Fibroblast of skin of right quadriceps (primary cell): ENCODE measurements around the gene ASRGL1.

Experiments used
- DNase-seq: peaks from one replicate; pipeline ENCODE4 v3.0.0-alpha.2; 2013

Gene ASRGL1

DNA sequence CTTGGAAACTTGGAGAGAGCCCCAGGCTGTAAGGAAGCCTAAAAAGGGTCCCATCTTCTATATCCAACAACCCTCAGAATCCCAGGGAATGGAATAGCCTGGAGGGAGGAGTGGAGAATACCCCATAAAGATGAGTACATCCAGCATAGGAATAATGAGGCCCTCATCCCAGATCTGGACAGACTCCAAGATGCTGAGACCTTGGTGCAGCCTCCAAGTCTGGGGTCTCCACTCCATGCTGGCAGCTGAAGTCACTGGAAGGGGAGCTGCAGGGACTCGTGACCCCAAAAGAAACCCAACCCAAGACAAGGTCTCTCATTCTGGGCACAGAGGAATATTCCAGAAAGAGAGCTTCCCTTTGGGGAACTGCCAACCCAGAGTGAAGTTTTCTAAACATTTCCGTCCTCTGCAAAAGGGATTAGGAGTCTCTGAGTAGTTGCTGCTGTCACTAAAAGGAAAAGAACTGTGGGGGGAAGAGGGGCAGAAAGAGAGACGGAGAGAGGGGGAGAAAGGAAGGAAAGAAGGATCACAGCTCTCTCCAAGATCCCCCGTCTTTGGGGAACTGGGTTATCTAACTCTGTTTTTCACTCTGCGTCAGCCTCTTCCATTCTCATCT lies 82.2 kb downstream of the ASRGL1 start:
- no peak for DNase-seq

DNA sequence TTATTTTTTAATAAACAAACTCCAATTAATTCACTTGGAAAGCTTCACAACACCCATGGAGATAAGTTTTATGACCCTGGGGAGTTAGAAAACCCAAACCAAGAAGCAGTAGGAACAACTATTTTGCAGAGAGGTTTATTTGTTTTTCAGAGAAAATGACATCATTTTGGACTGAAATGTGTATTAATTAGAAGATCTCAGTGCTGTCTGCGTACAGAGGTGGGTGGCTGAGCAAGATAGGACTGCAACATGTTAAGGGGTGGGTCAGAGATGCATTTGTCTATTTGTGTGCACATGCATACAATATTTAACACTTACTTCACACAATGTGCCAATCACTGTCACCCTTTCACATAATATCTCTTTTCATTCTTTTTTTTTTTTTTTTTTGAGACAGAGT lies 82.7 kb downstream of the ASRGL1 start:
- DNase-seq = no peak

DNA sequence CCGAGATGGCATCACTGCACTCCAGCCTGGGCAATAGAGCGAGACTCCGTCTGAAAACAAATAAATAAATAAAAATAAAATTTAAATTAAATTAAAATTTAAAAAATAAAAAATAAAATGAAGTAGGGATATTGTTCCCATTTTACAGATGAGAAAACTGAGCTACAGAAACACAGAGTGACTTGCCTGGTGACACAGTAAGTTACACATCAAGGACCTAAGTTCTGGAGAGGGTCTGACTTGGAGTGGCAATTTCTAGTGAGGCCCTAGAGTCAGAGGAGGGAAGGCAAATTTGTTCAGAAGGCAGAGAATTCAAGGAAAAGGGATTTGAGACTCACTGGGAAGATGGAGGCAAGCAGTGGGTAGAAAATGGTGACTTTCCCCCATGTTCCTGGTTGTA lies 83.6 kb downstream of the ASRGL1 start:
- DNase-seq = no peak

DNA sequence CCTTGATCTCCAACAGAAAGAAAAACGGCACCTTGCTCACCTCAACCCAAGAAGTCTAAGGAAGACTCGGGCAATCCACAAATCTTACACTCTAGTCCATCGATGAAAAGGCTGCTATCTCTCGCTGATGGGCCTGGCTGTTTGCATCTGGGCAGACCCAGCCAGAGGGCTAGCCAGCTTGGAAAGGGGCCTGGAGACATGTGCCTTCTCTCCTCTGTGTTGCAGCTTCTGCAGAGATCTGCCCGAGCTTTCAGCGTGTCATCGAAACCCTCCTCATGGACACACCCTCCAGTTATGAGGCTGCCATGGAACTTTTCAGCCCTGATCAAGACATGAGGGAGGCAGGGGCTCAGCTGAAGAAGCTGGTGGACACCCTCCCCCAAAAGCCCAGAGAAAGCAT lies 84.7 kb downstream of the ASRGL1 start:
- DNase-seq = no peak

DNA sequence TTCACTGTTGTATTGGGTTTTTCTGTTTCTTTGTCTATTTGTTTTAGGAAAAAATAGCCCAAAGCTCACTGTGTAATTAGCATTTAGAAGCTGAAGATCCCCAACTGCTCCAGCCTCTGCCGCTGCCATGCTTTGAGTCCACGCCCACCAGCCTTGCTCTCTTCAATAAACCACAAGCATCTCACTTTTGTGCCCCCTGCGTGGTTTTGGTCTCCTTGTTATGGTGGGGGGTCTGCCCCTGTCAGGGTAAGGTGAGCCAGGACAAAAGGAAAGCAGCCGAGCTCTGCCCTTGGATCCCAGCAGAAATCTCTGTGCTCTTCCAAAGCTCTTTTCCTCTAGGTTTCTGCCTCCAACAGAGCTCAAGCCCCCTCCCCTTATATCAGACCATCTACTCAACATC lies 85.8 kb downstream of the ASRGL1 start:
- no peak for DNase-seq

DNA sequence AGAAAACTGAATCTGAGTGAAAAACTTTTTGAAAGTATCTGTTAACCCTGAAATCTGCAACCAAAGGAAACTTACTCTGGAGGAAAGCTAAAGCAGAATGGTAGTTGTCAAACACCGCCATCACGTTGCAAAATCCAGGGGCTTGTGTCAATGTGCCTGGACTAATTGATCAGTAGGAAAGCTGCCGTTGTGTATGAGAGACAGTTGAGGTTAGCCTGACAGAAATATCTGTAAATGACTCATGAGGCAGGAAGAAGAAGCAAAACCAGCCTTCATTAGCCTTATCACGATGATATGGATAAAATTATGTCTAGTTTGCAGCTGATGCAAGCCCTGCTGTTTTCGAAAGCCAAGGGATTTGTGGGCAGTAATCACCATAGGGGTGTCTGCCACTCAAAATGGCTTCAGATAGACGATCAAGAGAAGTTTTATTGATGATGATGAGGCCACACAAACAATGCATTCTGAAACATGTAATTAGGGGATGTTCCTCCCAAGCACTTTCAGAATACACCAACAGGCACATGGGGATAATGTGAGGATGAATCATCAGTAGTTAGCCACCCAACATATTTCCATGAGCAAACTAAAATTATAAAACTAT lies 90.5 kb downstream of the ASRGL1 start:
- DNase-seq = peak; percentile 78

DNA sequence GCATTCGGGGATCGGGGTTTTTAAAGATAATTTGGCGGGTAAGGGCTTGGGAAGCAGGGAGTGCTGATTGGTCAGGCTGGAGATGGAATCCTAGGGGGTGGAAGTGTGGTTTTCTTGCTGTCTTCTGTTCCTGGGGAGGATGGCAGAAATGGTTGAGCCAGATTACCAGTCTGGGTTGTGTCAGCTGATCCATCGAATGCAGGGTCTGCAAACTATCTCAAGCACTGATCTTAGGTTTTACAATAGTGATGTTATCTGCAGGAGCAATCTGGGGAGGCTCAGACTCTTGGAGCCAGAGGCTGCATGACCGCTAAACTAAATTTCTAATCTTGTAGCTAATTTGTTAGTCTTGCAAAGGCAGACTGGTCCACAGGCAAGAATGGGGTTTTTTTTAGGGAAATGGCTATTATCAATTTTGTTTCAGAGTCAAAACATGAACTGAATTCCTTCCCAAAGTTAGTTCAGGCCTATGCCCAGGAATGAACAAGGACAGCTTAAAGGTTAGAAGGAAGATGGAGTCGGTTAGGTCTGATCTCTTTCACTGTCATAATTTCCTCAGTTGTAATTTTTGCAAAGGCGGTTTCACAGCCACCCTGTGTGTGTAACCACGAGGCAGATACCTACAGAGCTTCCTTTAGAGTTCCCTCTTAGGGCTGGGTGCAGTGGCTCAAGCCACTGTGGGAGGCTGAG lies 91.8 kb downstream of the ASRGL1 start:
- peak; percentile 65 for DNase-seq

DNA sequence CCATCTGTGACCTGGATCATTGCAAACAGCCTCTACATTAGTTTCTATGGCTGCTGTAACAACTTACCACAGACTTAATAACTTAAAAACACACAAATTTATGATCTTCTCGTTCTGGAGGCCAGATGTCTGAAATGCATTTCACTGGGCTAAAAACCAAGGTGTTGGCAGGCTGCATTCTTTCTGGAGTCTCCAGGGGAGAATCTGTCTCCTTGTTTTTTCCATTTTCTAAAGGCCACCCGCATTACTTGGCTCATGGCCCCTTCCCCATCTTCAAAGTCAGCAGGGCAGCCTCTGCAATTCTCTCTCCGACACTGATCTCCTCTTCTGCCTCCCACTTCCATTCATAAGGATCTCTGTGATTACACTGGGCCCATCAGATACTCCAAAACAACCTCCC lies 93.2 kb downstream of the ASRGL1 start:
- DNase-seq = peak; percentile 84

DNA sequence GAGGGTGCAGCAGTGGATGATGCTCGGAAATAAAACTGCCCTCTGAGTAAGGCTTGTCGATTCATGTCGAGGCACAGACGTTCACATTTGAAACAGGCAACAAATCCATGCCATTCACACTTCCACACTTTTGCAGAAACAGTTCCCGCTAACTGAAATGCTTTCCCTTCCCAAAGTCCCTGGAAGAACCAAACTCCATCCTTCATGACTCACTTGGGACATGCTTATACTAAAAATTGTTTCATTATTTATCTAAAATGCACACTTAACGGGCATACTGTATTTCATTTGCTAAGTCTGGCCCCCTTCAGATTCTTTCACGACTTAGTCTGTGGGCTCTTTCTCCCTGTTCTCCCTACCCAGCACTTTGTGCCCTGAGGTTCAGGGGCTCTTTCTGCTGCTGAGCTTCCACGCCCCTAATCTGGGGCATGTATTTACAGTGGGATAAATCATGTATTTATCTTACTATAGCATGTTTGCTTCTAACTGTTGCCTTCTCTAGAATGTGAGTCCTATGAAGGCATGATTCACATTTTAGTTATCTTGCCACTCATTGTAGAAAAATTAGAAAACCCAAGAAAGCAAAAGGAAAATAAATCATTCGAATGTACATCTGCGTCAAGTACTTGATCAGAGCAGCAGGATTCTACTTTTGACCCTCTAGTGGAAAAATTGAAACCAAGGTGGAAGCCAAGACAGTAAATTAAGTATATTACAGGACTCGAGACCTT lies 94.1 kb downstream of the ASRGL1 start:
- peak; percentile 95 for DNase-seq

DNA sequence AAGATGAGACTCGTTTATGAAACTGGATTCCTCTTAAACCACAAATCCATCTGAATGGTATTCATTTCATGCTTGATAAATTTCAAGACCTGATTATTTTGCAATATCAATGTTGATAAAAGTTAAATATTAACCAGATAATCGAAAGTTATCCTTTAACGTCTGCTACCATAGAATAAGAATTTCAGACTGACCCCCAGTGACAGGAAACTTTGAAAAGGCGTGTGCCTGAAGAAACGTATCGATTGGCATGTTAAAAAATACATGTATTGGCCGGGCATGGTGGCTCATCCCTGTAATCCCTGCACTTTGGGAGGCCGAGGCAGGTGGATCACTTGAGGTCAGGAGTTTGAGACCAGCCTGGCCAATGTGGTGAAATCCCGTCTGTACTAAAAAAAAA lies 95.4 kb downstream of the ASRGL1 start:
- DNase-seq = no peak

DNA sequence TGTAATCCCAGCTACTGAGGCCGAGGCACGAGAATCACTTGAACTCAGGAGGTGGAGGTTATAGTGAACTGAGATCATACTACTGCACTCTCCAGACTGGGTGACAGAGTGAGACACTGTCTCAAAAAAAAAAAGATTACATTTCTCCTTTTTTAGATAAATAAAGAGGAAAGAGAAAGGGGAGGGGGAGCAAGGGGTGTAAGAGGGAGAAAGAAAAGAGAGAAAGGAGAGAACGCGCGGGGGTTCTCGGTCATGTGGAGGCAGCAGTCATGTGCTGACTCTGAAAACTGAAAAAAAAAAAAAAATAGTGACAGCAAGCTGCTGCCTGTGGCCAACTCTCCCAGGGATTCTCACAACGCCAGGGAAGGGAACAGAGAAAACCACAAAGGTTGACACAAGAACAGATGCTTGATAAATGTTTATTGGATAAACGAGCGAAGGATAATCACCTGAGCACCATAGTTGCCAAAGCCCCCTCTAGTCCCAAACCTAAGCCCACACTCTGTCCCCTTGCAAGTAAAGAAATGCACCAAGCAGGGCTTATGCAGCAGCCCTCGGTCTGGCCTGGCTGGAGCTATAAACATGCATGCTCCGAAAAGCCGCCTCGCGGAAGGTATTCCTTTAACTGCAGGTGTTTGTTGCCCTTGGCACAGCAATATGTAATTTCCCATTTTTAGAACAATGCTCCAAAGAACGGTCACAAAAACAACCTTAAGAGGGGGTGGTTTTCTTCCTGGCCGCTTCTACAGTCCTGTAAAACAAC lies 96.1 kb downstream of the ASRGL1 start:
- DNase-seq = no peak

DNA sequence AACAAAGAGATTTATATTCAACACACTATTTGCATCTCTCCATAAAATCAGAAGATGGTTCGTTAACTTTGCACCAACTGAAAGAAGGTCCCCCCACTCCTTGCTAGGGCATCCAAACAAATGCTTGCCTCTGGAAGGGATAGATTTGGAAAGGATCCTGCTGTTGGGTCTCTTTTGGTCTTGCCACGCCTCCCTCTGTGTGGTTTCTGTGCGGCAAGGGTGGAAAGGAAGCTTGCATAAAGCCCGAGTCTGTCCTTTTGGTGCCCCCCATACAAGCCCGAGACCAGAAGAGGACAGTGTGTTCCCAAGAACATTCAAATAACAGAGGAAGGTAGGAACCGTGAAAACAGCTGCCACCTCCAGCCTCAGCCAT lies 96.6 kb downstream of the ASRGL1 start:
- DNase-seq = no peak

DNA sequence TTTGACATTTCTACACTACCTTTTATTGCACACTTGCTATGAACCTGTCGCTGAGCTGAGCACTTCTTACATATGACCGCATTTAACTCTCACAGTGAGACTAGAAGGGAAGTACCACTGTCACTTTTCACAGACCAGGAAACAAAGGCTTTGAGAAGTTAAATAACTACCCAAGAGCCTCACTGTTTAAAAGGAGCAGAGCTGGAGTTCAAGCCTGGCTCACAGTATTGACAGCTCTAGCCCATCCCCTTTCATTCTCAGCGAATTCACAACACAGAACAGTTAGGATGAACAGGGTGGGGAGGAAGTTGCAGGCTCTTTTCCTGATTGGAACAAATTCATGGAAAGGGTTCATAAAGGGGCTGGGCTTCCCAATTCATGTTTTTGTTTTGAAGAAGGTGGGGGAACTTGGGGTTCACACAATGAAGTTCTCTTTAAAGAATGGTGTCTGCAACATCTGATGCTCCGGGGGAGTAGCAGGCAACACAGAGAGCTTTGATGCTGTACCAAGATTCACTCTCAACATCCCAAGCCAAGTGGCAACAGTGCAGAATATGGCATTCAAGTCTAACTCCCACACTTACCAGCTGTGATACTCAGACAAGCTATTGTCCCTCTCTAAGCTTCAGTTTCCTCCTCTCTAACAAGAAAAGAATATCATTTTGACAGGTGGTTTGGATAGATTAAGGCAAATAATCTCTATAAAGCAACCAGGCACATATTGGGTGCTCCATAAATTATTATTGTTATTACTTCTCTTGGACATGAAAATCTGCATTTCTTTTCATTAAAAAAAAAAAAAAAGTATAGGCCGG lies 98.8 kb downstream of the ASRGL1 start:
- no peak for DNase-seq

DNA sequence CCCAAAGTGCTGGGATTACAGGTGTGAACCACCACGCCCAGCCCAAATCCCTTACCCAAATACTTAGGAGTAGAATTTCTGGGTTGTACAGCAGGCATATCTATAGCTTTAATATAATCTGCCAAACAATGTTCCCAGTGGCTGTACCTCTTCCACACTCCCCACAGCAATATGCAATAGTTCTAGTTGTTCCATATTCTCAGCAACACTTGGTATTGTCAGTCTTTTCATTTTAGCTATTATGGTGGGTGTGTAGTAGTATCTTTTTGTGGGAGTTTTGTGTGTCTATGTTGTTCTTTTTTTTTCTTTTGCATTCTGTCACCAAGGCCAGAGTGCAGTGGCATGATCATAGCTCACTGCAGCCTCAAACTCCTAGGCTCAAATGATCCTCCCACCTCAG lies 100.4 kb downstream of the ASRGL1 start:
- DNase-seq = no peak

DNA sequence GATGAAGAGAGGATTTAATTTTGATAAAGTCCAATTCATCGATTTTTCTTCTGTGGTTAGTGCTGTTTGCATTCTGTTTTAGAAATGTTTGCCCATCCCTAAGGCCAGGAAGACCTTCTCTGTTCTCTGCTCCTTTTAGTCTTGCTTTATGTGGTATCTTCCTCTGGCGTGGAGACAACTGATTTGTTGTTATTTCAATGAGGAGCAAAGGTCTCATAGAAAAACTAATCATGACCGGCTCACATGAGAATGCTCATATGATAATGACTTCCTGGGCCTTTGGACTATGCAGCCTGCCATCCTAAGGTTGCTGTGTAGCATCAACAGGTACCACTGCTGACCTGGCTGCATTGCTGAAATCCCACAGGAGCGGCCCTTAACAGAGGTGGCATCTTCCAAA lies 101.4 kb downstream of the ASRGL1 start:
- no peak for DNase-seq

DNA sequence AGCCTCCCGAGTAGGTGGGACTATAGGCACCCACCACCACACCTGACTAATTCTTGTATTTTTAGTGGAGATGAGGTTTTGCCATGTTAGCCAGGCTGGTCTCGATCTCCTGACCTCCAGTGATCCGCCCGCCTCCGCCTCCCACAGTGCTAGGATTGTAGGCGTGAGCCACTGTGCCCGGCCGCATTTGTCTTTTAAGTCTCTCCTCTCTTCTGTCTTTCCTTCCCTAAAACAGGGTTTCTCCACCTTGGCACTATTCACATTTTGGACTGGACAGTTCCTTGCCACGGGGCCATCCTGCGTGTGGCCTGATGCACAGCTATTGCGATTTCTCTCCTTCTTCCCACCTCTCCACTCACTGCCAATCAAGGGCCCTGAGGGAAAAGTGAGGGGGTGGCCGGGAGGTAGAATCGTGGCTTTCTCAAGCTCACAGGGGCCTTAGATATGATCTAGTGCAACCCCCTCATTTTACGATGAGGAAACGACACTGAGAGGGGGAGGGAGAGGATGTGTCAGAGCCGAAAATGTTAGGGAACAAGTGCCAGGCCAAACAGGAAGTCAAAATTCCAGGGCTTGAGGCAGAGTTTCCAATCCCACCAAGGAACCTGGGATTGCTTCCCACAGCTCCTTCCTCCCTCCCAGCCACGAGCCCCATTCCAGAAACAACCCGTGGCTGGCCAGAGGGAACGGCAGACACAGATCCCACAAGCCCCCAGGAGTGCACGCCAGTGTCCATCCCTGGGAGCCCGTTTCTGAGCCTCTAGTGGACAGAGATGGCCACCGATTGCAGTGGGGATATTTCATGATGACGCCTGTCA lies 102.7 kb downstream of the ASRGL1 start:
- peak; percentile 83 for DNase-seq
